Measurements from ENCODE around the gene TRPM3.

The TRPM3 gene

GRCh38 chr9:70880535-70880934, 240.9 kb downstream of the TRPM3 start:
- no peak for DNase-seq

- no peak for DNase-seq
These were observed 242.8 kb downstream of the TRPM3 start for GRCh38 chr9:70878576-70878975.

- DNase-seq: no peak
These were observed 247.0 kb downstream of the TRPM3 start for GRCh38 chr9:70874451-70874850.

- DNase-seq: no peak
These were observed 247.9 kb downstream of the TRPM3 start for GRCh38 chr9:70873506-70873905.

GRCh38 chr9:70868661-70869652, 252.5 kb downstream of the TRPM3 start:
- no peak for DNase-seq

- DNase-seq: no peak
These were observed 253.4 kb downstream of the TRPM3 start for GRCh38 chr9:70868041-70868440.

GRCh38 chr9:70865471-70865870, 255.9 kb downstream of the TRPM3 start:
- no peak for DNase-seq

GRCh38 chr9:70861797-70862196, 259.6 kb downstream of the TRPM3 start:
- DNase-seq: no peak

GRCh38 chr9:70861376-70861775, 260.0 kb downstream of the TRPM3 start:
- DNase-seq: no peak

GRCh38 chr9:70859694-70860093, 261.7 kb downstream of the TRPM3 start:
- DNase-seq: no peak

GRCh38 chr9:70856411-70856810, 265.0 kb downstream of the TRPM3 start:
- DNase-seq: no peak

GRCh38 chr9:70852711-70853240, 268.6 kb downstream of the TRPM3 start:
- no peak for DNase-seq

GRCh38 chr9:70840266-70840665, 281.2 kb downstream of the TRPM3 start:
- no peak for DNase-seq

- no peak for DNase-seq
These were observed 286.1 kb downstream of the TRPM3 start for GRCh38 chr9:70835323-70835722.

- no peak for DNase-seq
These were observed 288.9 kb downstream of the TRPM3 start for GRCh38 chr9:70832492-70832891.

- no peak for DNase-seq
These were observed 290.8 kb downstream of the TRPM3 start for GRCh38 chr9:70830618-70831017.

- DNase-seq: no peak
These were observed 291.7 kb downstream of the TRPM3 start for GRCh38 chr9:70829591-70830265.

- no peak for DNase-seq
These were observed 294.9 kb downstream of the TRPM3 start for GRCh38 chr9:70826562-70826961.

GRCh38 chr9:70823284-70823683, 298.1 kb downstream of the TRPM3 start:
- no peak for DNase-seq

- no peak for DNase-seq
These were observed 304.1 kb downstream of the TRPM3 start for GRCh38 chr9:70817311-70817710.

GRCh38 chr9:70816891-70817290, 304.5 kb downstream of the TRPM3 start:
- DNase-seq: no peak

- no peak for DNase-seq
These were observed 305.1 kb downstream of the TRPM3 start for GRCh38 chr9:70816316-70816715.

- DNase-seq: no peak
These were observed 306.8 kb downstream of the TRPM3 start for GRCh38 chr9:70814597-70814996.

GRCh38 chr9:70813141-70813540, 308.3 kb downstream of the TRPM3 start:
- DNase-seq: no peak

Measured in DMS79 (cell line).